Measurements from ENCODE around the gene ARHGEF28.

ARHGEF28 gene

GRCh38 chr5:73770172-73771025, 144.4 kb downstream of the ARHGEF28 start:
- no peak for DNase-seq
- Histone ChIP-seq H3K27me3 (replicated peaks; ENCODE audit: insufficient read depth, low read length) (no peaks in the 10 kb centered on the region), H3K4me3 (ENCODE audit: low read length) (no peak overlapping the region), H3F3A (ENCODE audit: insufficient read depth, low read length) (no peaks in the 10 kb centered on the region), H3K27ac (ENCODE audit: low read length) (no peak overlapping the region), H3K4me2 (ENCODE audit: low read depth, low read length) (no peak overlapping the region), H3K4me1 (ENCODE audit: low read length) (no peaks in the 10 kb centered on the region), H3K9me3 (replicated peaks; ENCODE audit: insufficient read depth, low read length) (no peaks in the 10 kb centered on the region), H3K36me3 (replicated peaks; ENCODE audit: insufficient read depth, low read length) (no peaks in the 10 kb centered on the region), H4K20me1 (ENCODE audit: insufficient read depth, low read length) (no peaks in the 10 kb centered on the region), H3K9me2 (replicated peaks; ENCODE audit: insufficient read depth, low read length) (no peaks in the 10 kb centered on the region), H3K79me2 (ENCODE audit: low read length) (no peaks in the 10 kb centered on the region), H2AFZ (ENCODE audit: low read length) (no peak overlapping the region), H3K9ac (ENCODE audit: low read length) (no peak overlapping the region)
- TF ChIP-seq EZH2phosphoT487 (IDR thresholded peaks at IDR 0.05; ENCODE audit: low read length) (no peak), EZH2 (optimal IDR thresholded peaks at IDR 0.05; ENCODE audit: low read depth, low read length) (no peak)
- TF ChIP-seq, protein P1, sequence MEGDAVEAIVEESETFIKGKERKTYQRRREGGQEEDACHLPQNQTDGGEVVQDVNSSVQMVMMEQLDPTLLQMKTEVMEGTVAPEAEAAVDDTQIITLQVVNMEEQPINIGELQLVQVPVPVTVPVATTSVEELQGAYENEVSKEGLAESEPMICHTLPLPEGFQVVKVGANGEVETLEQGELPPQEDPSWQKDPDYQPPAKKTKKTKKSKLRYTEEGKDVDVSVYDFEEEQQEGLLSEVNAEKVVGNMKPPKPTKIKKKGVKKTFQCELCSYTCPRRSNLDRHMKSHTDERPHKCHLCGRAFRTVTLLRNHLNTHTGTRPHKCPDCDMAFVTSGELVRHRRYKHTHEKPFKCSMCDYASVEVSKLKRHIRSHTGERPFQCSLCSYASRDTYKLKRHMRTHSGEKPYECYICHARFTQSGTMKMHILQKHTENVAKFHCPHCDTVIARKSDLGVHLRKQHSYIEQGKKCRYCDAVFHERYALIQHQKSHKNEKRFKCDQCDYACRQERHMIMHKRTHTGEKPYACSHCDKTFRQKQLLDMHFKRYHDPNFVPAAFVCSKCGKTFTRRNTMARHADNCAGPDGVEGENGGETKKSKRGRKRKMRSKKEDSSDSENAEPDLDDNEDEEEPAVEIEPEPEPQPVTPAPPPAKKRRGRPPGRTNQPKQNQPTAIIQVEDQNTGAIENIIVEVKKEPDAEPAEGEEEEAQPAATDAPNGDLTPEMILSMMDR (IDR thresholded peaks at IDR 0.05; ENCODE audit: low read length): no peak

DNA sequence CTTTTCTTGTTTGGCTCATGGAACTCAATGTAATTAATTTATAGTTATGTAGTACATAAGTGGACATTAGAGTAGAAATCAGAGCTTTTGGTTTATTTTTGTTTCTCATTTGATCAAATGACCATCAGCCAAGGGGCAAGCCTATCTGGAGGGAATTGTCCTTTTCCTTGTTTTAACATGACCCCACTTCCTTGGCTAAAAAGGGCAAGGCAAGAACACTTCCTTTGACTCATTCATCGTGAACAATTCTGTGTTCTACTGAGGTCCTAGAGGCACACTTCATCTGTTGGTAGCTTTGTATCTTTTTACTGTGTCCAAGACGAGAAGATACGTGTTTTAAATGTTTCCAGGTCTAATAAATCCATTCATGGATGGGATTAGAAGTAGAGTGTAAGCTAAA, 148.9 kb downstream of the ARHGEF28 start:
- Histone ChIP-seq H3F3A (ENCODE audit: insufficient read depth, low read length) (no peaks in the 10 kb centered on the region), H3K27ac (ENCODE audit: low read length) (no peak overlapping the region), H3K27me3 (replicated peaks; ENCODE audit: insufficient read depth, low read length) (no peaks in the 10 kb centered on the region), H3K9me2 (replicated peaks; ENCODE audit: insufficient read depth, low read length) (no peaks in the 10 kb centered on the region), H3K36me3 (replicated peaks; ENCODE audit: insufficient read depth, low read length) (no peaks in the 10 kb centered on the region), H3K4me3 (ENCODE audit: low read length) (no peak overlapping the region), H3K9ac (ENCODE audit: low read length) (no peak overlapping the region), H2AFZ (ENCODE audit: low read length) (no peak overlapping the region), H3K4me2 (ENCODE audit: low read depth, low read length) (no peak overlapping the region), H4K20me1 (ENCODE audit: insufficient read depth, low read length) (no peaks in the 10 kb centered on the region), H3K9me3 (replicated peaks; ENCODE audit: insufficient read depth, low read length) (no peaks in the 10 kb centered on the region), H3K4me1 (ENCODE audit: low read length) (no peaks in the 10 kb centered on the region), H3K79me2 (ENCODE audit: low read length) (no peaks in the 10 kb centered on the region)
- TF ChIP-seq, protein P1 (IDR thresholded peaks at IDR 0.05; ENCODE audit: low read length): no peak
- TF ChIP-seq EZH2 (optimal IDR thresholded peaks at IDR 0.05; ENCODE audit: low read depth, low read length) (no peak), EZH2phosphoT487 (IDR thresholded peaks at IDR 0.05; ENCODE audit: low read length) (no peak)
- DNase-seq: no peak

DNA sequence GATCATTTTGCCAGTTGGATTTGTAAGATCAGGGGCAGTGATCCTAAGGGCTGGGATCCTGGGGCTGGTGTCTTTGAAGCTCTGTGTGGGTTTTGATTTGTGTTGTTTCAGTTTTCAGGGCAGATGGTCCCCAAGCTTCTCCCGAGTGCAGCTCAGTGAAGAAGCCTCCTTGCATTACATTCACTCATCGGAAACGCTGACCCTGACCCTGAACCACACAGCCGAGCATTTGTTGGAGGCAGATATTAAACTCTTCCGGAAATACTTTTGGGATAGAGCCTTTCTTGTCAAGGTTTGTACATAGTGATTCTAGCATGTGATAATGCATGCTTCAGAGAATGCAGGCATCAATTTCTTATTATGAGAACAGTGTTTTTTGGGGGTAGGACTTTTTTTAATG, 150.4 kb downstream of the ARHGEF28 start:
- no peaks in the 10 kb centered on the region for H4K20me1 ChIP-seq (ENCODE audit: insufficient read depth, low read length)
- no peak overlapping the region for H3K27ac ChIP-seq (ENCODE audit: low read length)
- H3K4me3 ChIP-seq (ENCODE audit: low read length): no peak overlapping the region
- no peaks in the 10 kb centered on the region for H3K9me3 ChIP-seq (replicated peaks; ENCODE audit: insufficient read depth, low read length)
- no peaks in the 10 kb centered on the region for H3K36me3 ChIP-seq (replicated peaks; ENCODE audit: insufficient read depth, low read length)
- H3K4me2 ChIP-seq (ENCODE audit: low read depth, low read length): no peak overlapping the region
- no peak for DNase-seq
- H2AFZ ChIP-seq (ENCODE audit: low read length): no peak overlapping the region
- no peak overlapping the region for H3K9ac ChIP-seq (ENCODE audit: low read length)
- no peaks in the 10 kb centered on the region for H3F3A ChIP-seq (ENCODE audit: insufficient read depth, low read length)
- no peaks in the 10 kb centered on the region for H3K9me2 ChIP-seq (replicated peaks; ENCODE audit: insufficient read depth, low read length)
- no peaks in the 10 kb centered on the region for H3K27me3 ChIP-seq (replicated peaks; ENCODE audit: insufficient read depth, low read length)
- TF ChIP-seq, protein P1 (IDR thresholded peaks at IDR 0.05; ENCODE audit: low read length): no peak
- TF ChIP-seq EZH2 (optimal IDR thresholded peaks at IDR 0.05; ENCODE audit: low read depth, low read length) (no peak), EZH2phosphoT487 (IDR thresholded peaks at IDR 0.05; ENCODE audit: low read length) (no peak)
- H3K79me2 ChIP-seq (ENCODE audit: low read length): no peaks in the 10 kb centered on the region
- H3K4me1 ChIP-seq (ENCODE audit: low read length): no peaks in the 10 kb centered on the region
